Ovary (tissue), 3 donors: Measurements from ENCODE around the gene CCR5.

ENCODE experiments used
- CTCF ChIP-seq, 3 donors: fragments of 450-650 bp in 2 of 3; fragments of 200-600 bp in 1 of 3; IDR thresholded peaks; one replicate each; pipeline versions ENCODE4 v1.5.1 to v1.8.0; 2016 to 2022; ENCODE audit warnings: antibody characterized with exemption in 3 of 3, mild to moderate bottlenecking in 1 of 3
- EP300 ChIP-seq: sonication (generic); formaldehyde crosslinking; IDR thresholded peaks from one replicate; pipeline ENCODE4 v1.6.1; 2017; ENCODE audit warnings: antibody characterized with exemption
- POLR2A ChIP-seq: fragments of 450-650 bp; IDR thresholded peaks from one replicate; pipeline ENCODE4 v1.6.1; 2017; ENCODE audit warnings: antibody characterized with exemption, mild to moderate bottlenecking, moderate library complexity
- donor health status: DM: no; HTN: no; CAD: no.

GRCh38 chr3:46369151-46369550, 1.6 kb upstream of the CCR5 start:
- TF ChIP-seq CTCF (IDR thresholded peaks at IDR 0.05) (no peak), POLR2A (no peak), EP300 (no peak)
